C4-2B (cell line): ENCODE data around the gene AFAP1L2.

ENCODE experiments used
- CTCF ChIP-seq: fragments of 450-650 bp; conservative IDR thresholded peaks from 2 replicates; pipeline ENCODE4 v1.5.1; 2017; ENCODE audit warnings: mild to moderate bottlenecking
- ZFX ChIP-seq: fragments of 450-650 bp; IDR thresholded peaks from 2 replicates; pipeline ENCODE4 v1.6.1; 2017

GRCh38 chr10:114445332-114445731 lies 41.0 kb upstream of the AFAP1L2 start:
- TF ChIP-seq CTCF, result no peak
- TF ChIP-seq ZFX, result no peak
